Measurements from ENCODE around the gene CEP170B.

Gene CEP170B

DNA sequence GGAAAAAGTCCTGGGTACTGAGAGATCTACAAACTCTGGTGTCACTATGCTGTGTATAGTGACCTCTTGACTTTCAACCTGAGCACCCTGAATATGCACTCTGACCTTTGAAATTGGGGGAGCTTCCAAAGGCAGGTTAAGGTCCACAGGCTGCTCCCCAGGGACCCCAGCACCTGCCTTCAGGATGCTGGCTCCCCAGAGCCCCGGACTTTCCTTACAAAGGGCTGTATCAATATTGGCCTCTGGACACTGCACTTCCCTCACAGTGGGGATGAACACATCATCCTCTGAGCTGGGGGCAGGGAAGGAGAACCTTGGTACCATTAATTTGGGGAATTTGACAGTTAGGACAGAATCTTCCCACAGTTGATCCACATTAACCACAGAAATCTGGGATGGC is 73.9 kb downstream of the CEP170B start:
- Histone ChIP-seq H3K9ac (ENCODE audit: low read length) (no peak overlapping the region), H4K20me1 (ENCODE audit: insufficient read depth, low read length) (no peaks in the 10 kb centered on the region), H3K27me3 (ENCODE audit: insufficient read depth, low read length) (peaks cover 9% of the 10 kb centered on the region; the same call in 1 of the 2 replicates), H3K27ac (ENCODE audit: low read depth, low read length, poor library complexity, severe bottlenecking) (no peak overlapping the region), H3K4me2 (ENCODE audit: low read length) (no peak overlapping the region), H3F3A (ENCODE audit: insufficient read depth, low read length) (no peaks in the 10 kb centered on the region), H3K4me1 (ENCODE audit: insufficient read depth, low read length, severe bottlenecking) (no peaks in the 10 kb centered on the region), H2AFZ (ENCODE audit: low read length) (no peak overlapping the region), H3K9me2 (ENCODE audit: low read depth, low read length) (no peaks in the 10 kb centered on the region), H3K9me3 (ENCODE audit: low read length) (no peaks in the 10 kb centered on the region), H3K36me3 (ENCODE audit: insufficient read depth, low read length) (no peaks in the 10 kb centered on the region), H3K79me2 (ENCODE audit: insufficient read depth, low read length) (no peaks in the 10 kb centered on the region), H3K4me3 (ENCODE audit: low read depth, low read length, poor library complexity, severe bottlenecking) (no peak overlapping the region)
- TF ChIP-seq EZH2 (IDR thresholded peaks at IDR 0.05; ENCODE audit: borderline replicate concordance, low read length), result no peak
- TF ChIP-seq, protein P1, sequence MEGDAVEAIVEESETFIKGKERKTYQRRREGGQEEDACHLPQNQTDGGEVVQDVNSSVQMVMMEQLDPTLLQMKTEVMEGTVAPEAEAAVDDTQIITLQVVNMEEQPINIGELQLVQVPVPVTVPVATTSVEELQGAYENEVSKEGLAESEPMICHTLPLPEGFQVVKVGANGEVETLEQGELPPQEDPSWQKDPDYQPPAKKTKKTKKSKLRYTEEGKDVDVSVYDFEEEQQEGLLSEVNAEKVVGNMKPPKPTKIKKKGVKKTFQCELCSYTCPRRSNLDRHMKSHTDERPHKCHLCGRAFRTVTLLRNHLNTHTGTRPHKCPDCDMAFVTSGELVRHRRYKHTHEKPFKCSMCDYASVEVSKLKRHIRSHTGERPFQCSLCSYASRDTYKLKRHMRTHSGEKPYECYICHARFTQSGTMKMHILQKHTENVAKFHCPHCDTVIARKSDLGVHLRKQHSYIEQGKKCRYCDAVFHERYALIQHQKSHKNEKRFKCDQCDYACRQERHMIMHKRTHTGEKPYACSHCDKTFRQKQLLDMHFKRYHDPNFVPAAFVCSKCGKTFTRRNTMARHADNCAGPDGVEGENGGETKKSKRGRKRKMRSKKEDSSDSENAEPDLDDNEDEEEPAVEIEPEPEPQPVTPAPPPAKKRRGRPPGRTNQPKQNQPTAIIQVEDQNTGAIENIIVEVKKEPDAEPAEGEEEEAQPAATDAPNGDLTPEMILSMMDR (IDR thresholded peaks at IDR 0.05; ENCODE audit: low read length), result no peak

DNA sequence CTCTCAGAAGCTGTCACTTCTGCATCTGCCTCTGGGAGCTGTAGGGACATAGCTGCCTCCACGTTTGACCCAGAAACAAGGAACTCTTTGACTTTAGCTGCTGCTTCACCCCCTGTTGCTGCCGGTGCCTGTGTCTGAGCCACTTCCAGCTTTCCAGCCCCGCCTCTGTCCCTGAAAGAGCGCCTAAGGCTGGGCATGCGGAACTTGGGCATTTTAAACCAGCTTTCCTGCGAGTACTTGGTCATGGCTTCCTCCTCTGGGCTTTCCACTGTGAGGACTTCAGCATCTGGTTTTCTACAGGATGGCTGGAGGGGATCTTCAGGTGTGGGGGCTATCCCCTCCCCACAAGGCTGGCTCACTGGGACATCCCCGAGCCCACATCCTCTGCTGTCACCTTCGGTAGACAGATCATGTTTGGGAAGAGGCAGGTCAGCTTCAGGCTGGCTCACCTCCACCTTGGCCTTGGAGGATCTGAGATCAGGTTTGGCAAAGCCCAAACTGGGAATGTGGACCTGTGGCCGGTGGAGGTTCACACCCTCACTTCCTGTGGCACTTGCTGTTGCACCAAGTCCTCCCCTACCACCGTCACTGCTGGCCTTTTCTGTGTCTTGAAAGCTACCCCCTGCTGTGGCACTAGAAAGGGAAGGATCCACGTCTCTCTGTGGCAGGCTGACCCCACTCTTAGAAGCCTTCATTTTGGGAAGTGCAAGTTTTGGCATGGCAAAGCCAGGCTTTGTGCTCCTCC is 74.8 kb downstream of the CEP170B start:
- no peaks in the 10 kb centered on the region for H4K20me1 ChIP-seq (ENCODE audit: insufficient read depth, low read length)
- no peak overlapping the region for H3K27ac ChIP-seq (ENCODE audit: low read depth, low read length, poor library complexity, severe bottlenecking)
- no peaks in the 10 kb centered on the region for H3F3A ChIP-seq (ENCODE audit: insufficient read depth, low read length)
- peaks cover 9% of the 10 kb centered on the region; the same call in 1 of the 2 replicates for H3K27me3 ChIP-seq (ENCODE audit: insufficient read depth, low read length)
- H3K4me1 ChIP-seq (ENCODE audit: insufficient read depth, low read length, severe bottlenecking), result no peaks in the 10 kb centered on the region
- TF ChIP-seq EZH2 (IDR thresholded peaks at IDR 0.05; ENCODE audit: borderline replicate concordance, low read length), result no peak
- TF ChIP-seq, protein P1 (IDR thresholded peaks at IDR 0.05; ENCODE audit: low read length), result no peak
- H3K9me2 ChIP-seq (ENCODE audit: low read depth, low read length), result no peaks in the 10 kb centered on the region
- no peaks in the 10 kb centered on the region for H3K79me2 ChIP-seq (ENCODE audit: insufficient read depth, low read length)
- H3K4me3 ChIP-seq (ENCODE audit: low read depth, low read length, poor library complexity, severe bottlenecking), result no peak overlapping the region
- no peak overlapping the region for H2AFZ ChIP-seq (ENCODE audit: low read length)
- H3K4me2 ChIP-seq (ENCODE audit: low read length), result no peak overlapping the region
- no peaks in the 10 kb centered on the region for H3K36me3 ChIP-seq (ENCODE audit: insufficient read depth, low read length)
- H3K9ac ChIP-seq (ENCODE audit: low read length), result no peak overlapping the region
- H3K9me3 ChIP-seq (ENCODE audit: low read length), result no peaks in the 10 kb centered on the region

DNA sequence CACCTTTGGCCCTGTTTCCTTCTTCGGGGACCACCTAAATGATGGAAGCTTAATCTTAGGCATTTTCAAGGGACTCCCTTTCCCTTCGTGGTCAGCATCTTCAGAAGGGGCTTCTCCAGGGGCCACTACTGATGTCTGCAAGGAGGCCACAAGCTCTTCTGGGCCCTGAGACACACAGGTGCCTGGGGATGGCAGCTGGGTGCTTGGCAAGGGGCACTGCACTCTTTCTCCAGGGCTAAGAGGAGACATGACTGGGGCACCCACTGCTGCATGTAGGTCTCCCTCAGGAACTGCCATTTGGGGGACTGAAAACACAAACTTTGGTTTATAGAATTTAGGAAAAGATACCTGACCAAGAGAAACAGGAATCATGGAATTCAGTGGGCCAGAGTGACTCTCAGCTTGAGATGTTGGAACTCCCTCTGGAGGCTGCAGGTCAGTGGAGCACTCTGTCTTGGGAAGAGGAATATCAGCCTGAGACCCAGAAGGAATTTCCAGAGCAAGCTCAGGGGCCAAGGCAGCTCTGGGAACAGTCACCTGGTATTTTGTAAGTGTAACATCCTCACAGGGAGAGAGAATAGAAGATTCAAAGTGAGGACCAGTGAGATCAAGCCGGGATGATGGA is 75.6 kb downstream of the CEP170B start:
- H3K27ac ChIP-seq (ENCODE audit: low read depth, low read length, poor library complexity, severe bottlenecking), result no peak overlapping the region
- H4K20me1 ChIP-seq (ENCODE audit: insufficient read depth, low read length), result no peaks in the 10 kb centered on the region
- no peaks in the 10 kb centered on the region for H3F3A ChIP-seq (ENCODE audit: insufficient read depth, low read length)
- H3K79me2 ChIP-seq (ENCODE audit: insufficient read depth, low read length), result no peaks in the 10 kb centered on the region
- H3K9ac ChIP-seq (ENCODE audit: low read length), result no peak overlapping the region
- peaks cover 9% of the 10 kb centered on the region; the same call in 1 of the 2 replicates for H3K27me3 ChIP-seq (ENCODE audit: insufficient read depth, low read length)
- no peaks in the 10 kb centered on the region for H3K36me3 ChIP-seq (ENCODE audit: insufficient read depth, low read length)
- no peaks in the 10 kb centered on the region for H3K9me2 ChIP-seq (ENCODE audit: low read depth, low read length)
- TF ChIP-seq, protein P1 (IDR thresholded peaks at IDR 0.05; ENCODE audit: low read length), result no peak
- TF ChIP-seq EZH2 (IDR thresholded peaks at IDR 0.05; ENCODE audit: borderline replicate concordance, low read length), result no peak
- no peaks in the 10 kb centered on the region for H3K9me3 ChIP-seq (ENCODE audit: low read length)
- H3K4me3 ChIP-seq (ENCODE audit: low read depth, low read length, poor library complexity, severe bottlenecking), result no peak overlapping the region
- H2AFZ ChIP-seq (ENCODE audit: low read length), result no peak overlapping the region
- no peaks in the 10 kb centered on the region for H3K4me1 ChIP-seq (ENCODE audit: insufficient read depth, low read length, severe bottlenecking)
- no peak overlapping the region for H3K4me2 ChIP-seq (ENCODE audit: low read length)
